Activated T-cell treated with anti-CD3 and anti-CD28 coated beads for 24 hours (primary cell): Measurements from ENCODE around the gene ATXN7L1.
"Not testable (repeated sequence)": the region's sequence is repeated elsewhere in the genome, so short reads cannot be mapped to it uniquely, and the experiment has no call there.

ENCODE experiments used
- DNase-seq: peaks from one replicate; pipeline ENCODE4 v3.0.0-alpha.2; 2020; ENCODE audit warnings: low read depth

The ATXN7L1 gene

DNA sequence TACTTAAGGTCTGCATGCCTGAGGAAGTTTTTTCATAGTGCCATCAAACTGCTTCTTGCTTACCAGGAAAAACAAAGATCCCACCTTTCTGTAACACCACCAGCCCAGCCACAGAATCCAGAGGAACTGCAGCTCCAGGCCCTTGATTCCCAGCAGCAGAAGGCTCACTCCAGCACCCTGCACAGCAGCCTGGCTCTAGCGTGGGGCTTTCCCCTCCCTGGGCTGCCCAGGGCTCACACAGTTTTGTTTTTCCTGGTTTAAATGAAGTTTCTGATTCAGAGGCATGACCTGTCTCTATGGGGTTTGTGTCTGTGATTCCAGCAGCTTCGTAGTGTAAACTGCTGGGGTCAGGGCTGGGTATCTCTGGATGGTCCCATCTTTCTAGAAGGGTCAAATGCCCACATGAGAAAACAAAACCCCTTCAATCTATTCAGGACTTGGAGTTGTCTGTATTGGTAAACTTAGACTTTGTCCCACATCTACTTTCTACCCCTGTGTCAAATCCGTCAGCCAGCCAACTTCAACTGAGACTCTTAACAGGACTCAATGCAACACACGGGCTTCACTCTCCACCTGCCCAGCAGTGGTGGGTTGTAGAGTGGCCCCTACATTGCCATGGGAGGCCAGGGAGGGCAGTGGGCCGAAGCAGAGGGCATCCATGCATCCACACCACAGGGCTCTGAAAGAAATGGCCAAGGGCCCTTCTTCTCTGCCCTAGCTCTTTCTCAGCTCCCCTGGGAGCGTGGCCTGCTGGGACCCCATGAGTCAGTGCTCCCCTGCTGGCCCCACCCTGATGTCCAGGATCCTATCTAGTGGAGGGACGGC is 73.6 kb downstream of the ATXN7L1 start:
- DNase-seq, result no peak

DNA sequence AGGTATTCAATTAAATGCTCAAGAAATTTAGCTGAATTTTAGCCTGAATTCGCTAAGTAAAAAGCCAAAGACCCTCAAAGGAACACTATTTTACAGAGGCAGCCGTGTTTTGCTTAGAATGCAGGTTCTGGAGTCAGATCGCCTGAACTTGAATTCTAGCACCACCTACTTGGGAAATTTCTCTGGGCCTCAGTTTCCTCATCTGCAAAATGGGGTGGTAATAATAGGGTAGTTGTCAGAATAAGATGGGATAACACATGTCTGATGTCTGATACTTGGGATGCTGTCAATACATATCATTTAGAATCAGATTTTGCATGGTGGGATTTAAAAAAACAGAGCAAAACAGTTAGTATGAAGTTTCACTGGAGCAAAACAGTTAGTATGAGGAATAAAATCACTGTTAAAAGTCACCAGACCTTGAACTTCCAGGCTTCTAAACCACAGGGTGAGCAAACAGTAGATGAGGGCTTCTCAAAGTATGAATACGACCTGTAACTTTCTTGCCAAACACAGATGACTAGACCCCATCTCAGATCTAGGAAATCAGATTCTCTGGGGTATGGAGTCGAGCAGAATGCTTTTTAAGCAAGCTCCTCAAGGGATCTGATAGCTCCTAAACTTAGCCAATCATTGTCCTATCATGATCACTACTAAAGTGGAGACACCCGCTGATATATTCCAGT is 75.4 kb downstream of the ATXN7L1 start:
- no peak for DNase-seq

DNA sequence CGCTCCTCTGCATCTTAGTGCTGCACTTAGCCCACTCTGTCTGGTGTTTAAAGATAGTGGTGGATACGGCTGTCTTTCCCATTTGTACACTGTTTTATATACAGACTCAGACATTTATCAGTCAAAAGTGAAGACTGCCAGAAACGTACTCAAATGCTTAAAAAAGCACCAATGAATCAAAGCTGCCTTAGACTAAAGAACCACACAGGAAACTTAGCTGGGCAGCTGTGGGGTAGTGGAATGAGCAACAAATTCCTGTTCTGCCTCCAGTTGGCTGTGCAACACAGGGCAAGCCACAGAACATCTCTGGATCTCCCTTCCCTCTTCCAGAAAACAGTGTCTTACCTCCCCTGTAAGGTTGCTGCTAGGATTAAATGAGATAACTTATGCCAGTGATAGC is 76.0 kb downstream of the ATXN7L1 start:
- DNase-seq, result no peak

DNA sequence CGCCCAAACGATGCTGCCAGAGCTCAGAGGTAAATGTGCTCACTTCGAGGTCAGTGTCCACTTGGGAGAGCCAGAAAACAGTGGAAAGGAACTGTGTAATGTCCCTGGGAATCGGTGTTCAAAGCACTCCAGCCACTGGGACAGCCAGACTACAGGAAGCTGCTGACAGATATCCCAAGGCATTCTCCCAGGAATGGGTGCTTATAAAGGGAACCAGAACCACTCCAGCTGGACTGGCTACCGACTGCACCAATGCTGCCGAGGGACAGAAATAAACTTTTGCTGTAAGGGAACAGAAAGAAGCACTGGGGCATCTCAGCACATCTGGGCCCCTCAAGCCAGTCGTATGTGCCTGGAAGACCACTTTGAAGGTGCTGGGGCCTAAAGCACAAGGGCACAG is 76.7 kb downstream of the ATXN7L1 start:
- DNase-seq, result no peak

DNA sequence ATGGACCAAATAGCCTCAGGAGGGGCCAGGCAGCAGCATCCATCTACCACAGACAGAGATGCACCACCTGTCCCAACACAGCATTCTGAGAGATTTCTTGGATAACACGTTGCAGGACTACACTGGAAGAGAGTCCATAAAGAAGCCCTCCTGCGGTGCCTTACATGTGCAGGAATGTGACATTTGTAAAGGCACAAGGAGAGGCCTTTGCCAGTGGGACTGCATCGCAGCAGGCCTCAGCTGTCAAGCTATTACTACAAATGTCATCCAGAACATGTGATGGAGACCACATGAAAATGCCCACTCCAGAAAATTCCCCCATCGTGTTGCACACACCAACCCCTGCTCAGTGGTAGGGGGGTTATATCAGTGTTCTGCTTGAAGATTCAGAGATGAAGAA is 77.4 kb downstream of the ATXN7L1 start:
- DNase-seq, result no peak

DNA sequence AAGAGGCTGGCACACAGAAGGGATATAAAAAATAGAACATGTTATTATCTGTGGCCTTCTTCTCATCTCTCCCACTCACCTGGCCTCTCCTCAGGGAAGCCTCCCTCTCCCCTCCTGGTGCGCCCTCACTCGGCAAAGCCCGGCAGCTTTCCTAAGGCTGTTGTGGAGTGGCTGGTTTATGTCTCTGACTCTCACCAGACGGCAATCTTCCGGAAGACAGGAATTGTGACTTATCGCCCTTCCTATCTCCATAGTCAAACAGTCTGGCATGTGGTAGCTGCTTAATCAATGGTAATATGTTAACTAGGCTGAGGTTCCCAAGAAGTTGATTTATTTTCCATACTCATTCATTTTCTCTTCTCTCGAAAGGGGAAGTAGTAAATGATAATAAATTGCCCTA is 78.7 kb downstream of the ATXN7L1 start:
- DNase-seq, result no peak

DNA sequence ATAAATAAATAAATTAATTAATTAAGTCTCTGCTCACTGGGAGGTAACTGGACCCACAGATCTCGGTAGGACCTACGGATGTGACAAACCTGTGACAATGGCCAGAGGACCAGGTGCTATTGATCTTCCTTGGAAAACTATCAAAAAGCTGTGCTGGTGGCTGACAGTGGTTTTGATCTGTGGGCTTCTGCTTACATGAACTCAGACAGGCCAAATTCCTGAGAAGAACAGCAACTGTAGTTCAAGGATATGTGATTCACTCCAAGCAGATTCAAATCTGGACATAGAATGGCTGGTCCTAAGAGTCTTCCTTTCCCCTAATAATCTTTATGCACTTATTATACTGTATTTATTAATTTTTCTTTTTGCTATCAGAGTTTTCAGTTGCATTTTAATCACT is 80.0 kb downstream of the ATXN7L1 start:
- no peak for DNase-seq

DNA sequence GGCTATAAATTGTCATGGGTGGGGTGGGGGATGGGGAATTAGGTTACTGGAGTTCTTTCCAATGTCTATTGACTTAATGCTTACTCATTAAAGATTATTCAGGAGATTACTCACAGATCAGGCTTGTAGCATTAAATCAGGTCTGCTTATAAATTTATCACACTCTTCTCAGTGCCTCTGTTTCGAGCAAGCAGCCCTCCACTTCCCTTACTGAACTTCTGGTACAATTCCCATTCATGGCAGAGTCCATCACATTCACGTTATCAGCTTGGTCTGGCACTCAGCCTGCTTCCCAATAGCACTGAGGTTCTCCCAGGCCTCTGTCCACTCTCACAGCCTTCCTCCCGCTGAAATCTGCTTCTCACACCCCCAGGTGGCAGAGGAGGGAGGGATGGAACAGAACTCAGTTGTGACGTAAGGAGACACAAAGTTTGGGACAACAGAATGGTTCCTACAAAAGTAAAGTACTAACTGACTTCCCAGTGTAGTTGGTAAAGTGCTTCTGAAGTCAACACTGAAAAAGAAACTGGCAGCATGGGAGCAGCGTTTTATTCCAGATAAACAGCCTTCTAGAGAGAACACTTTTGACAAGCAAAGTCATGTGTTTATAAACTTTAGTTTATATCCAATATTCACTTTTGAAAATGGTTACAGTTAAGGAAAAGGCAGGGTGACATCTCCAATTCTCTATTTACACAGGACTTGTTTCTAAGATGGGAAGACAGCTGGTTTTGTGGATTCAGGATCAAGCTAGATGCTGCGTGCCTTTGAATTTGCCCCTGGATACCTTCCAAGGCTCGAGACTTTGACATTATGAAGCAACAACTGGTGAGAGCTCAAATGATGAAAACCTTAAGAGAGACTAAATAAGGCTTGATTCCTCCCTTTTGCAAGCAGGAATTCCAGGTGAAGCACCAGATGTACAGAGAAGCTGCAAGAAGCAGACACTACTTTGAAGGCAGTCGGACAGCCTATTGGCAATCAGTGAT is 81.4 kb downstream of the ATXN7L1 start:
- no peak for DNase-seq

DNA sequence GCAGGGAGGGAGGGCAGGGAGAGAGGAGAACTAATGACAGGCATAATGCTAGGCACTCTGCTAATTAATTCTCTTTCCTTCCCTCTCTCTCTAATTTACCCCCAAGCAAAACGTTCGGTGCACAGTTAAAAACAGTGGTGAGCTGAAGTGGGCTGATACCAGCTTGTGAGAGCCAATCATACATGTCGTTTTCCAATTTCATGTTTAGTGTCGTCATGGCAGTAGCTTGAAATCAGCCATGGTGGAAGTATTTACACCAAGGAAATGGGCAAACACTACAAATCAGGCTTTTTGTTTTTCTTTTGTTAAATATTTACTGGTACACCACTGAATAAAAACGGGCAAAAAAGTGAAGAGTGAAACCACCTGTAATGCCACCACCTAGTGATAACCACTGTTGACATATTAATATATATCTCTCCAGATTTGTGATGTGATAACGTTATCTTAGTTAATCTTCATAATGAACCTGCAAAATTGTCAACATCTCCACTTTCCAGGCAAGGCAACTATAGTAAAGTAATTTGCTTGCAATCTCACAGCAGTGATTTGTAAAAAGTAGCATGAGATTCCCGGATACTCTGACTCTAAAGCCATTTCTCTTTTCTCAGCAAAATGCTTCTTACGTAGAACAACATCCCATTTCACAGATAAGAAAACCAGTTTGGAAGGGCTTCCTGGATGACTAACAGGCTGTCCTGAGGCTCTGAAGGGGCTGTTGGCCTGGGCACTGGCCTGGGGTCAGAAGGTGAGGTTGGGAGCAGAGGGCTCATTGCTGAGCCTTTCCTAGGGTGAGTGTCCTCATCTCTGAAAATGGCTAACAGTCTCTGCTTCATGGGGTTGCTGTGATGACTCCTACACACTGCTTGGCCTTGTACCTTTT is 83.7 kb downstream of the ATXN7L1 start:
- DNase-seq, result no peak

DNA sequence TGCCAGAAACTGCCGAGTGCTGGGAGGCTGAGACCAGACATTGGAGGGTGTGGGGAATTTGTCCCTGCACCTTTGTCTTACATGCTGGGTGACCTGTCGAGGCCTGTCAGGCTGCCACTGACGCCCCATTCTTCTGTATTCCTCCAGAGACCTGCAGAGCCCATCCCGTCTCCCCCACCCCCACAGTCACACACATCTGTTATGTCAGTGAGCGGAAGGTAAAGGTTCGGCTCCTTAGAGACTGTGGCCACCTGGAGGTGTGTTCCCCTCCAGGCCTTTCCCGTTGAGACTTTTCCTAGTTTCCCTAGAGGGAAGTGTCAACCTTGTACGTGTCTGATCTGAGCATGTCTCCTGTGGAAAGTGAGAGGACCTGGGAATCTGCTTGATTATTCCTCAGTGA is 84.5 kb downstream of the ATXN7L1 start:
- no peak for DNase-seq

DNA sequence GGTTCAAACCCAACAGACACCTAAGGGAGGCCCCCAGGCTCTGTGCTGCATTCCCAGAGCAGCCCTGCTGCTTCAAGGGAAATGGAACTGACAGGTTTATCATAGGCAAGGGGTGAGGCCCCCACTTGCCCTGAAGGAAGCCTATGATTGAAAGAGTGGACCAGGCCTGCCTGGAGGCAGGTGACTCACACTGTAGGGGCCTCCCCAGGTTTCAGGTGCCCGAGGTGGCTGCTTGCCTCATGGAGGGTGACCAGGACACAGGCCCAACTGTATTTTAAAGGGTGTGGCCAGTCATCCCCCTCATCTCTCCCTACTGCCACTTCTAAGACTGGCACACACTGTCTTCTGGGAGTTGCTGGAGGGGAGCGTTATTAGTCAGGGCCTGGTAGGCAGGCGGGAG is 85.4 kb downstream of the ATXN7L1 start:
- DNase-seq, result no peak

DNA sequence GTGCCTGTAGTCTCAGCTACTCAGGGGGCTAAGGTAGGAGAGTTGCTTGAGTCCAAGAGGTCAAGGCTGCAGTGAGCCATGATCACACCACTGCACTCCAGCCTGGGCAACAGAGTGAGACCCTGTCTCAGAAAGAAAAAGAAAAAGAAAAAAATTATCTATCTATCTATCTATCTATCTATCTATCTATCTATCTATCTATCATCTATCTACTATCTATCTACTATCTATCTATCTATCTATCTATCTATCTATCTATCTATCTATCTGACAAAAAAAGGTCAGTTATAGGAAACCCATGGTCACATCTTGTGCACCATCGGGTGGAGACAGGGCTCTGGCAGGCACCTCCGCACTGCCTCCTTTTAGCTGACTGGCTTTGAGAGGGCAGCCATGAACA is 85.9 kb downstream of the ATXN7L1 start:
- DNase-seq, result not testable (repeated sequence)

DNA sequence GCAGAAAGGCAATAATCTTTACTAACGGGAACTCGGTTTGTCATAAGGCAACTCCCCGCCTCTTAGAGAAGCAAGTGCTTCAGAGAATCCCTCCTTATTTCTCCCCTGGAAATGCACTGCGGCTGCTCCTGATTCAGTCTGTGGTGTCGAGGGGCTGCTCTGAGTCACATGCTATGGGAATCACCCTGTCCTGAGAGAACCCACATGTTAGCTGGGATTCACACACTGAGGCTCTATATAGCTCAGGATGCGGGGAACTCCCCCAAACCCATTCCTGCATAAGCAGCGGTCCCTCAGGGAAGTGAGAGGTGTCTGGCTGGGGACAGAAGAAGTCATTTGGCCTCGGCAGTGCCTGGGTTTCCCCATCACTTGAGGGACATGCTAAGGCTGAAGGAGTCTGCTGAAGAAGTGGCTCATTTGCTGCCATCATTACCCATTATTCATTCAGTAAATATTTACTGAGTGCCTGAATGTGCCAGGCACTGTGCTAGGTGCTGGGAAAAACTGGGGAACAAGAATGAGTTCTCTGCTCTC is 87.5 kb downstream of the ATXN7L1 start:
- no peak for DNase-seq

DNA sequence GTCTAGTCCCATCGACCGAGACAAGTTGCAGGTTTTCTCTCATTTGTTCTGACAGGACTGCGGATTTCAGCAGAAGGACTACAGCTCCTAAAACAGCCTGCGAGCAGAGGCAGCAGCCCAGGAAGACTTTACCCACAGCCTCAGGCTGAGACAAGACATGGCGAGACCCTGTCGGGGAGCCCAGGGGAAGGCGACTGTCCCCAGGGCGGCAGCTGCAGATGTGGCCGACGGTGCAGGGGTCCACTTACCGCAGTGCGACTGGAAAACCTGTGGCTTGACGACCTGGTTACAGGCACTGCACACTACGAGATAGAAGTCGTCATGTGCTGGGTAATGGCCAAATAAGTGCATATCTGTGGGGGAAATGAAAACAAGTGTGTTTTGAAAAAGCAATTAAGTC is 88.0 kb downstream of the ATXN7L1 start:
- no peak for DNase-seq

DNA sequence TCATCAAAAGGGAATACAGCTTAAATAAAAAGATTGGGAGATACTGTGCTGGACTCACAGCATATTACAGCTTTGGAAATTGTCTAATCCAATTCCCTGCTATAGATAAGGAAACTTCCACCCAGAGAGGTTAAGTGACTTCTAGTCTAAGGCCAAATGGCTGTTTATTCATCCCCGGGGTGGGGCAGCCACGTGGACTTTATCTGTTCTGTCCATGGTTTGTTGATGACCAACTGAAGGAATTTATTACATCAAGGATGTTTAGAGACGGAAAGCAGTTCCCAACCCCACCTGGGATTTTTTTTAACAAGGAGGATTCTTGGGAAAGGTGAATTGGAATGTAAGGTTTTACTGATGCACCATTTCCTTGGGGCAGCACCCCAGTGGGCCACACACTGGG is 88.6 kb downstream of the ATXN7L1 start:
- DNase-seq, result no peak

DNA sequence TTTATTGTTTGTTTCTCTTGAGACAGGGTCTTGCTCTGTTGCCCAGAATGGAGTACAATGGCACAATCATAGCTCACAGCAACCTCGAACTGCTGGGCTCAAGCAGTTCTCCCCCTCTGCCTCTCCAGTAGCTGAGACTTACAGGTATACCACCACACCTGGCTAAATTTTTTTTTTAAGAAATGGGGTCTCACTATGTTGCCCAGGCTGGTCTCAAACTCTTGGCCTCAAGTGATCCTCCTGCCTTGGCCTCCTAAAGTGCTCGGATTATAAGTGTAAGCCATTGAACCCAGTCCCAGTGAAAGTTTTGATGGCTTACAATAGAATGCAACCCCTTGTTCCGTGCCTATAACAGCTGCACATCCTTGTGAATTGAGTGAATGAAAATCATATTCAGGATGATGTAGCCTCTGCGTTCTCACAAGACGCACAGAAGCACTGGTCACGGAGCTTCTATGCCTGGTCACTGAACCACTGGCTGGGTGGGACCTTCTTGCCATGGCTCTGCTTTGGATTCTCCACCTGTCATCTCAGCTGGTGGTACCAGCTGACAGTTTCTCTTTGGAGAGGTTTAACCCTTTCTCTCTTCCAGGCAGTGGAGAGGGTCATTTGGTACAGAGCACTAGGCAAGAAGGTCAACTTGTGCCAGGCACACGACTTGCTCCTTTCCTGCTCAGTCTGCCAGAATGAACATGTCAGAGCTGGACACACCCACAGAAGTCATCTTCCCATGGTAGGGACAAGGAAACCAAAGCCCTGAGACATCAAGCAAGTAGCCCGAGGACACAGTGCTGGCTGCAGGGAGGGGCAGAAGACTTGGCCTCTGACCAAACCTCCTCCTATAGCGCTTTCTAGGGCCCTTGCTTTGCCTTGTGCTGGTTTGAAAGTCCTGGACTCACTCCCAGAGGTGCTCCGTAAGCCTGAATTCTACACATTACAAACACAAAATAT is 89.6 kb downstream of the ATXN7L1 start:
- DNase-seq, result no peak

DNA sequence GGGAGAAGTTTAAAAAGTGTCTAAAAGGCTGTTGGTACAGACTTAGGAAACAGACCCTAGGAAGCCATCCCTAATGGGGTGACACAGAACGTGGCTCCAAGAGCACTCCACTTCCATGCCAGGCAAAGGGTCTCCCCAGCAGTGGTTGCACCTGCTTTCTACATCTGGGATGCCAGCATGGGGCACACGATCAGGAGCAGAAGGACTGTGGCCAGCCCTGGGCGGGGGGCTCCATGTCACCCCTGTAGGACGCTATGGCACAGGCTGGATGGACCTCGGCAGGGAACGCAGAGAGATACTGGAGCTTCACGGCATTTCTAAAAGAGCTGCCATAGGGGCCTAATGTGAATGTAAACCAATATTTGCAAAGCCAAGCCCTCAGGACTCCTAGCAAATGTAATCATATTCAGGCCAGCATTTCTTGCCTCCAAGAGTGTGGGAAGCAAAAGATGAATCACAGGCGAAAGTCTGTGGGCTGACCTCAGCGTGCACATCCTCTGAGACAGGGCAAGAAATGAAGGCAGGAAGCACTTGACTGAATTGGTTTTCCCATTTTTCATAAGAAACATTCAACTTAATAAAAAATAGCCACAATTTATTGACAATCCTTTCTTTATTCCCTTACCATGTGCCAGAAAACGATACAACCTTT is 93.9 kb downstream of the ATXN7L1 start:
- DNase-seq, result peak; percentile 44

DNA sequence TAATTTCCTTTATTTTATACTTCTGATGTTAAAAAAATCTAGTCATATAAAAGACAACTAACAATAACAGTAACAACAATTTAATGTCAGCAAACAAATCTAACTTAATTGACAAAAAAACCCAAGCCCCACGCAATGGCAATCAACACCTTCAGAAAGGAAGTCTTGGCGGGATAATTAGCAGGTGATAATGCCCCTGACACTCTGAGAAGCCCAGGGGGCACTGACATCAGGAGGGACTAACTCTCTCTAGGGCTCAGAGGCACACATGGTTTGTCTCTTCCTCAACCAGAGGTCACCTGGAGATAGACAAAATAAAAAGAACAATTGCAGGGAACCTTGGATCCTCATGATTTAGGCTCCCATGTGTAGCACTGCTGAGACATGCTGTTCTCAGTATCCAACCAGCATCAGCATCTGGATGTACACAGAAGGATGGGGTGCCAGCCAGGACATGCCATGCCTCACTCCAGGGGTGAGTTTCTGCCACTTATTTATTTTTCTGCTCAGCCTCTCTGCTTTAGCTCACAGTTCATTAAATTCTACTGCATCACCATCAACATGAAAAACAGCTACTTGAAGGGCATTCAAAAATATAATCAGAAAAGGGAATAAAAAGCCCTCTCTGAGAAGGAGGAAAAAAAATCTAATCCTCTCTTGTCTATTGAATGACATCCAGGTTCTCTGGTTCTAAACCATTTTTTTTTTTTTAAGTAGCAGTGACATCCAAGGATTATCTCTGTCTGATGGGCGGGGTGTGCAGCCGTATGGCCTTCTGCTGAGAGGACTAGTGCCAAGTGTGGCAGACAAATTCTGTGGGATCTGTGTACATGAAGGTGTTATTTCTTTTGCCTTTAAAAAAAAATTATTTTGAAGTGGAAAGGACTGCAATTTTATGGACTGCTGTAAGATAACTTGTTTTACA is 96.3 kb downstream of the ATXN7L1 start:
- no peak for DNase-seq
